Stromal cell of bone marrow (primary cell): Measurements from ENCODE around the gene MUL1.

Experiments used
- DNase-seq: peaks from one replicate; pipeline ENCODE4 v3.0.0-alpha.2; 2012; ENCODE audit warnings: low read depth

The MUL1 gene

GRCh38 chr1:20485527-20486456, 22.2 kb downstream of the MUL1 start, which contains the start of gene CAMK2N1:
CAMK2N1 (minus strand) TSS chr1:20486210; CDS start chr1:20485379, 831 bp downstream.
- peak; percentile 38 for DNase-seq

DNA sequence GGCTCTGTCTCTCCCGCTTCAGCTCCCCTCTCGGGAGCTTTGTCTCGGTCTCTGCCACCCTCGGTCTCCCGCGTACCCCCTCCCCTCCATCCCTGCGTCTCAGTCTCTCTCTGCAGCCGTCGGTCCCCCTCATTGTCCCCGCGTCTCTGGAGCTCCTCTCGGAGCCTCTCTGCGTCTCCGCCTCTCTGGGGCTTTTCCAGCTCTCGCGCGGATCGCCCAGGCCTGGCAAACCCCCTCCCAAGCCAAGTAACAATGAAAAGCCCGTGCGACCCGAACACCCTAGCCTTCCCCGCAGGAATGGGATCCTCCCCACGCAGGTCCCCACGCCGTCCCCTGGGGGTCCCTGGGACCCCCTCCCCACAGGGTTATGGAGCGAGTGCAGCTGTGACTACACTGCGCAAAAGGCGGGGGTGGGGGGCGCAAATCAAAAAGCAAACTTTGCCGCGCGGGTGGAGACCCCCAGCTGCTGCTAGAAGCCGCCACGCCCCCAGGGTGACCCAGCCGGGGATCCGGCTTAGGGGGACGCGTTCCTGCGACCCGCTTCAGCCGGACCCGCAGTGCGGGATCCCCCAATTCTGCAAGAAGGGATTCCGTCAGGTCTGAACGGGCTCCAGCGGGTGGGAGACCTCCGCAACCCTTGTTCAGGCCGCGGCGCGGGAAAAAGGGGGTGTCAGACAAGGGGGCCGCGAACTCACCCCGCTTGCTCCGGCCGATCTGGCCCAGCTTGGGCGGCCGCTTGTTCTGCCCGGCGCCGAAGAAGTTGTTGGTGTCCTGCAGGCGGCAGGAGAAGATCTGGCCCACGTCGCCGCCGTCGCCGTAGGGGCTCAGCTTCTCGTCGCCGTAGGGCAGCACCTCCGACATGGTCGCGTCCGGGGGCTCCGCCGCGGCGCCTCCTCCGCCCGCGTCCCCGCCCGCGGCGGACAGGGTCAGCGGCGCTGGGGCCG, 23.2 kb downstream of the MUL1 start:
- DNase-seq, result no peak

DNA sequence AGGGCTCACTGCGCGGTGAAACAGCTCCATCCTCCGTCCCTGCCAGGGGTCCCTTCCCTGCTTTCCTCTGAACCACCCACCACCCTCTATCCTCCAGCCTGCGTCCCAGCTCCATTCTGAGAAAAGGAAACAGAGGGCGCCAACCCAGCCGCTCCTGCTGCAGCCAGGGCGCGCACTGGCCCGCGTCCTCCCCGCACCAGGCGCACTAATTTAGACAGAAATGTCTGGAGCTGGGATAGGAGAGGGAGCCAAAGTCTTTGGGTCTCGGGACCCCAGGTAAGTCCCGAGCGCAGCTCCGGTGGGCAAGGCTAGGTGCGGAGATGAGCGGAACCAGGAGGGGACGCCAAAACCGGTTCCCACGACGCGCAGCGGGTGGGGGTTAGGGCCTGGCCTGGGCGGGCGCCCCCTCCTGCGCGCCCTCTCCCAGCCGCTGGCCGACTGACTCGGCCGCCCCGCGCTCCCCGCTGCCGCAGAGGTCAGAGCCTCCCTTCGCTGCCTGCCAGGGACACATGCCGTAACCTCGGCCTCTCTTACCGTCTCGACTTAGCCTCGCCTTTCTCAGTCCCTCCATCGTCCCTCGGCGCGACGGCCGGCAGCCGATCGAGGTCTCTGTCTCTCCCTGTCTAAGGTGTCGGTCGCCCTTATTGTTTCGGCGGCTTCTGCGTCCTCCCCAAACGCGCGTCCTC, 24.0 kb downstream of the MUL1 start:
- no peak for DNase-seq

DNA sequence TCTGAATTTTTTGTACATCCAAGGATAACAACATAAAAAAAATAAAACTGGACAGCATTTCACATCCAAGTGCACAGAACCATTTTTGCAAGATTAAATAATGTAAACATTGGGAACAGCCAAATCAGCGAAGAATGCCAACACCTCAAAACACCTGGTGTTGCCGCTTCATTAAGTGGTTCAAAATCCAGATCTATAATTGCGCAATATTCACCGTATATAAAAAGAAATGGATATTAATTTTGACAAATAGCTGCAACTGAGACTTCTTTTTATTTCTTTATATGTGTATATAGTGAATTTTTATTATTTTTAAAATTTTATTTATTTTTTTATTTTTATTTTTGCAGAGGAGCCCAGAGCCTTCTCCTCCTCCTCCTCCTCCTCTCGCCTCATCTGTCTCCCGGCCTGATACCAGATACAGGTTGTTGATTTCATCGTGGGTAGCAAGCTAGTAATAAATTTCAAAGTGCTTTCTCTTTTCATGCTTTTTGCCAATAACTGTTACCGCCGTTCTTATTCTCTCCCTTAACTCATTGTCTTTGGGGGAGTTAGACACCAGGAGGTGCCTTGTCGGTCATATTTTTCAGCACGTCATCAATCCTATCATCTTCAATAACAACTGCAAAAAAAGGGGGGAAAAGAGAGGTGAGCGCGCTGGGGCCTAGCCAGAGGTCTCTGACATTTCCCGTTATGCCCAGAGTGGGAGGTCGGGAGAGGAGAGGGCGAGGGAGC, 24.7 kb downstream of the MUL1 start:
- no peak for DNase-seq

DNA sequence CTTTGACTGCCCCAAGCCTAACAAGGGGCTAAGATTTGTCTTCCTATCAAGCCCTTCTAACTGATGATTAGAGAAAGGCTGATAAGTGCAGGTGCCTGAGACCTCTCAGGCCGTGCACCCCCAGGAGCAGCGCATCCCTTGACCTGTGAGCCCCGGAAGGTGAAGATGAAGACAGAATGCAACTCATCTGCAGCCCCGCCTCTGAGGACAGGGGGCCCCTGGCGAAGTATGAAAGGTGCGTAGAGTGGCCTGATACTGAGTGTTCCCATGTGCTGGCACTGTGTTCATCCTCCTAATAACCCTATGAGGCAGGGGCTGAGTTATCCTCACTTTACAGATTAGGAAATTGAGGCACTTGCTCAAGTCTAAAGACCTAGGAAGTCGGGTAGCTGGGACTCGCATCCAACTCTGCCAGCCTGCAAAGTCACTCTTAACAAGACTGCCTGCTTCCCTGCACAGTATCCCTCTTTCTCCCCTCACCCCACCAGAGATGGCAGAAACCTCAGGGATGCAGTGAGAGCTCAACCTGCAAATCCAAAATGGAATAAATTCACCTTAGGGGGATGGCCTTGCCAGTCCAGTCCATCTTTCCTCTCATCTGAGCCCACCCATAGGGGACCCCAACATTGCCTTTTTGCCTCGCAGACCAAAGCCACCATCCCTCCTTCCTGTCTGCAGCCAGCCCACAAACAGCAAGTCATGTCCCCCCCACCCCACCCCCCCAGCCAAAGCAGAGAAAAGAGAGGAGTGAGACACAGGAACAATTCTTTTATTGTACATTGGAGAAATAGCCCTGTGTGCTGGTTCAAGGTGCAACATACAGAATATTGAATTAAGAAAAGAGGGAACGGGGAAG, 26.1 kb downstream of the MUL1 start:
- DNase-seq, result no peak

DNA sequence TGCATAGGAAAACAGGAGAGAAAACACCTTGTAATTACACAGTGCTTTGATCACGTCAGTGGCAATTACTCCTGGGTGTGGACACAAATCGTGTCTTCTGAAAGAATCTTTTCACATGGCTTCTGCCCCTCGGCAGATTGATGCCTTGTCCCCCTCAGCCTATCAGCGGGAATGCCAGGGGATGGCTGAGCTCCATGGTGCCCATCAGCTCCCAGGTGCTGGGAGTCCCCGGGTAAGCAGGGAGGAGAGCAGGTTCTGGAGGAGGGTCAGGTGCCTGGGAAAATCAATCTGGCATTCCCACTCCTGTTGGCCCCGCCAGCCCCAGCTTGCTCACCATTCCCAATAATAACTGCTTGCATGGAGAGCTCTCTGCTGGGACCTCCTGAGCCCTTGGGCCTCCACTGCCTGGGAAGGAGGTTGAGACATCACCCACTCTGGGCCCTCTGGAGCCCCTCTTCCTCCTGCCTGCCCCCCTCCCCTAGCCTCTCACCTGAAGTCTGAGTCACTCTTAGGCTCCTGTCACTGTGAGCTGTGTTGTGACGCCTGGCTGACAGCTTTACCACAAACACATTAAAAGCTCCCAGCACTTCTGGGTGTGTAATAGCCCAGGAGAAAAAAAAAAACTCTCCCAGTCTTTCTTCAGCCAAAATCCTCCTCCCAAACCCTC, 26.9 kb downstream of the MUL1 start:
- DNase-seq, result no peak

- DNase-seq, result no peak
Measured at GRCh38 chr1:20480243-20480944, 27.6 kb downstream of the MUL1 start.

DNA sequence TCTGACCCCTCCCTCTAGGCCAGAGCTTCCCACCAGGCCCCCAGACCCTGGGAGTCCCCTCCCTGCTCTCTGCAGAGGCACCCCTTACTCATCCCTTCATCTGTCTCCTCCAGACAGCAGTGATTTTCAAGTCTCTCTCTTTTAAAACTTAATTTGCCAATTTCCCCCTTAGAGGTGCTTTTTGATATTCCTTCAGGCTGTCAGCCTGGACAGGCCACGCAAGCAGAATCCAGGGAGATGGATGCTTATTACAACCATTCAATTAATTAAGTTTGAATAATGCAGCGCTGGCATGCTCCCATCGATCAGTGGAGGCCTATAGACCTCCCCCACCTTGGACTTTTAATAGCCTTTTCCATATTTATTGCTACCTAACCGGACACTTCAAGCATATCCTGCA, 28.1 kb downstream of the MUL1 start:
- no peak for DNase-seq

- no peak for DNase-seq
Measured at GRCh38 chr1:20478057-20478635, 29.8 kb downstream of the MUL1 start.

DNA sequence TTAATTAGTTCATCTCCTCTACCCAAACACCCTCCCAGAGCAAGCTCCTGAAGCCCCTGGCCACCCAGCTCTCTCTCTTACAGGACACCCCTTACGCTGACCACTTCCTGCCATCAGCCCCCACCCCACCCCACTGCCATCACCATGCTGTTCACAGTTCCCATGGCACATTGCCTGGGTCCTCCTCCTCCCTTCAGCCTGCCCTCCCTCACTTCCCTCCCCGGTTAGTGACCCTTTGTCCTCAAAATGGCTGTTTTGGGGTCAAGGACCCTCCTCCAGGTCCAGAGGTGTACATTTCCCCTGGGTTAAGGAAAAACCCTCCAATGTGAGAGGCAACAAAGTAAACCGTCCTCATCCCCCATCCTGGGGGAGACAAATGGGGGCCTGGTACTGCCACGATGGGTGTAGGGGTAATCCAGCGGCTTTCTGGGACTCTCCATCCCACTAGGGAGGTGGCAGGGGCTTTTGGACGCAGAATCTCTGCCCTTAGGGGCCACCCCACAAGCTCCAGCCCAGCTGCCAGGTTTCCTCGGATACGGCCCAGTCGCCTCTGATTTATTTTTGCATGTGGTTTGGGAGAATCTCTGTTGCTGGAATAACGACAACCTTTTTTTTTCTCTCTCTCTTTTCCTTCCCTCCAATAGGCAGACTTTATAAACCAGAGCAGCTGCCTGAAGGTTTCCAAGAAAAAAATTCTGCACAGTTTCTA, 30.4 kb downstream of the MUL1 start:
- DNase-seq, result no peak

- no peak for DNase-seq
Measured at GRCh38 chr1:20476265-20477038, 31.5 kb downstream of the MUL1 start.

GRCh38 chr1:20474996-20475395, 33.0 kb downstream of the MUL1 start:
- DNase-seq, result no peak

GRCh38 chr1:20474333-20474975, 33.5 kb downstream of the MUL1 start:
- no peak for DNase-seq

DNA sequence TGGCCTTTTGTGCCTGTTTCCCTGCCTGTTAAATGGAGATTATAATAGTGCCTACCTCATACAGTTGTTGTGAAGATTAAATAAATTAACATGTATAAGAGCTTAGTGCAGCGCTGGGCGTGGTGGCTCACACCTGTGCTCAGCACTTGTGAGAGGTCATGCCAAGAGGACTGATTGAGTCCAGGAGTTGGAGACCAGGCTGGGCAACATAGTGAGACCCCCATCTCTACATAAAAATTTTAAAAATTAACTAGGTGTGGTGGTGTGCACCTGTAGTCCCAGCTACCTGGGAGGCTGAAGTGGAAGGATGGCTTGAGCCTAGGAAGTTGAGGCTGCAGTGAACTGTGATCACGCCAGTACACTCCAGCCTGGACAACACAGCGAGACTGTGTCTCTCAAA, 34.1 kb downstream of the MUL1 start:
- DNase-seq, result no peak

- no peak for DNase-seq
Measured at GRCh38 chr1:20472860-20473711, 34.9 kb downstream of the MUL1 start.

DNA sequence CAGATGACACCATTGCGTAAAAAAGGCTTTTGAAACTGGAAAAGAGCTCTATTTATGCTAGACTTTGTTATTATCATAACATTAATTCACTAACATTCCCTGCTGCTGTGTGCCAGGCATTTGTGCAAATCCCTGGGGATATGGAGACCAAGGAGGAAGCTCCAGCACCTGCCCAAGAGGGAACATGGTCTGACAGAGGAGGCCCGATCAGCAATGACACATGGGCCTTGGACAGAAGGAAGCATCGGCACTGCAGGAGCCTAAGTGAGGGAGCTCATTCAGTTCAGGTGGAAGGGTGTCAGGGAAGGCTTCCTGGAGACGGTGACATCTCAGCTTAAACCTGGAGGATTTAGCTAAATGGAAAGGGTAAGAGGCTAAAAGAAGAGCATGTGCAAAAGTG, 35.8 kb downstream of the MUL1 start:
- DNase-seq, result no peak
